ENCODE data around the gene CTSW.

The CTSW gene

GRCh38 chr11:65911682-65912568 lies 32.3 kb downstream of the CTSW start (continued):
- TF ChIP-seq, protein P1, sequence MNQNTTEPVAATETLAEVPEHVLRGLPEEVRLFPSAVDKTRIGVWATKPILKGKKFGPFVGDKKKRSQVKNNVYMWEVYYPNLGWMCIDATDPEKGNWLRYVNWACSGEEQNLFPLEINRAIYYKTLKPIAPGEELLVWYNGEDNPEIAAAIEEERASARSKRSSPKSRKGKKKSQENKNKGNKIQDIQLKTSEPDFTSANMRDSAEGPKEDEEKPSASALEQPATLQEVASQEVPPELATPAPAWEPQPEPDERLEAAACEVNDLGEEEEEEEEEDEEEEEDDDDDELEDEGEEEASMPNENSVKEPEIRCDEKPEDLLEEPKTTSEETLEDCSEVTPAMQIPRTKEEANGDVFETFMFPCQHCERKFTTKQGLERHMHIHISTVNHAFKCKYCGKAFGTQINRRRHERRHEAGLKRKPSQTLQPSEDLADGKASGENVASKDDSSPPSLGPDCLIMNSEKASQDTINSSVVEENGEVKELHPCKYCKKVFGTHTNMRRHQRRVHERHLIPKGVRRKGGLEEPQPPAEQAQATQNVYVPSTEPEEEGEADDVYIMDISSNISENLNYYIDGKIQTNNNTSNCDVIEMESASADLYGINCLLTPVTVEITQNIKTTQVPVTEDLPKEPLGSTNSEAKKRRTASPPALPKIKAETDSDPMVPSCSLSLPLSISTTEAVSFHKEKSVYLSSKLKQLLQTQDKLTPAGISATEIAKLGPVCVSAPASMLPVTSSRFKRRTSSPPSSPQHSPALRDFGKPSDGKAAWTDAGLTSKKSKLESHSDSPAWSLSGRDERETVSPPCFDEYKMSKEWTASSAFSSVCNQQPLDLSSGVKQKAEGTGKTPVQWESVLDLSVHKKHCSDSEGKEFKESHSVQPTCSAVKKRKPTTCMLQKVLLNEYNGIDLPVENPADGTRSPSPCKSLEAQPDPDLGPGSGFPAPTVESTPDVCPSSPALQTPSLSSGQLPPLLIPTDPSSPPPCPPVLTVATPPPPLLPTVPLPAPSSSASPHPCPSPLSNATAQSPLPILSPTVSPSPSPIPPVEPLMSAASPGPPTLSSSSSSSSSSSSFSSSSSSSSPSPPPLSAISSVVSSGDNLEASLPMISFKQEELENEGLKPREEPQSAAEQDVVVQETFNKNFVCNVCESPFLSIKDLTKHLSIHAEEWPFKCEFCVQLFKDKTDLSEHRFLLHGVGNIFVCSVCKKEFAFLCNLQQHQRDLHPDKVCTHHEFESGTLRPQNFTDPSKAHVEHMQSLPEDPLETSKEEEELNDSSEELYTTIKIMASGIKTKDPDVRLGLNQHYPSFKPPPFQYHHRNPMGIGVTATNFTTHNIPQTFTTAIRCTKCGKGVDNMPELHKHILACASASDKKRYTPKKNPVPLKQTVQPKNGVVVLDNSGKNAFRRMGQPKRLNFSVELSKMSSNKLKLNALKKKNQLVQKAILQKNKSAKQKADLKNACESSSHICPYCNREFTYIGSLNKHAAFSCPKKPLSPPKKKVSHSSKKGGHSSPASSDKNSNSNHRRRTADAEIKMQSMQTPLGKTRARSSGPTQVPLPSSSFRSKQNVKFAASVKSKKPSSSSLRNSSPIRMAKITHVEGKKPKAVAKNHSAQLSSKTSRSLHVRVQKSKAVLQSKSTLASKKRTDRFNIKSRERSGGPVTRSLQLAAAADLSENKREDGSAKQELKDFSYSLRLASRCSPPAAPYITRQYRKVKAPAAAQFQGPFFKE (tag by site-specific recombination; IDR thresholded peaks at IDR 0.05; ENCODE audit: borderline replicate concordance) = no peak
- TF ChIP-seq, protein P2, sequence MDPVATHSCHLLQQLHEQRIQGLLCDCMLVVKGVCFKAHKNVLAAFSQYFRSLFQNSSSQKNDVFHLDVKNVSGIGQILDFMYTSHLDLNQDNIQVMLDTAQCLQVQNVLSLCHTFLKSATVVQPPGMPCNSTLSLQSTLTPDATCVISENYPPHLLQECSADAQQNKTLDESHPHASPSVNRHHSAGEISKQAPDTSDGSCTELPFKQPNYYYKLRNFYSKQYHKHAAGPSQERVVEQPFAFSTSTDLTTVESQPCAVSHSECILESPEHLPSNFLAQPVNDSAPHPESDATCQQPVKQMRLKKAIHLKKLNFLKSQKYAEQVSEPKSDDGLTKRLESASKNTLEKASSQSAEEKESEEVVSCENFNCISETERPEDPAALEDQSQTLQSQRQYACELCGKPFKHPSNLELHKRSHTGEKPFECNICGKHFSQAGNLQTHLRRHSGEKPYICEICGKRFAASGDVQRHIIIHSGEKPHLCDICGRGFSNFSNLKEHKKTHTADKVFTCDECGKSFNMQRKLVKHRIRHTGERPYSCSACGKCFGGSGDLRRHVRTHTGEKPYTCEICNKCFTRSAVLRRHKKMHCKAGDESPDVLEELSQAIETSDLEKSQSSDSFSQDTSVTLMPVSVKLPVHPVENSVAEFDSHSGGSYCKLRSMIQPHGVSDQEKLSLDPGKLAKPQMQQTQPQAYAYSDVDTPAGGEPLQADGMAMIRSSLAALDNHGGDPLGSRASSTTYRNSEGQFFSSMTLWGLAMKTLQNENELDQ (tag by site-specific recombination; IDR thresholded peaks at IDR 0.05; ENCODE audit: low read depth) = no peak
- TF ChIP-seq ZNF600 (tag by site-specific recombination; IDR thresholded peaks at IDR 0.05) (peak; percentile 85), ZNF366 (tag by site-specific recombination; conservative IDR thresholded peaks at IDR 0.05) (peak; percentile 59), ZNF449 (tag by site-specific recombination; IDR thresholded peaks at IDR 0.05) (peak; percentile 57)

DNA sequence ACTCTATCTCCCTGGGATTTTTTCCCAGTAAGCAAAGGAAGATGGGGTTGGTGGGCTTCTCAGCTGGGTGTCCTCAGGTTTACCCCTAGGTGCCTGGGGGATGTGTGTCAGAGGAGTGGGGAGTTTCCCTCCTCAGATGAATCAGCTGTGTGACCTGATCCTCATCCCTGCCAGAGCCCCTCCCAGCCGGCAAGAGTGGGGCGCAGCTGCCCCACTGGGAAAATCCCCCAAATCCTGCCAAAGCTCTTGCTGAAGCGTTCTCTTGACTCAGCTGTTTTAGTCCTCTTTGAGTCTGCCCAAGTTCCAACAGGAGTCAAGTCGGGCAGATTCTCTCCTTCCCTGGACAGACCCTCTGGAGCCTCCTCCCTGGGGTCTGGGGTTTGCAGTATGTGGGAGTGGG lies 33.2 kb downstream of the CTSW start:
- no peaks in the 10 kb centered on the region; the same call in 1 of the 2 replicates for H3K4me1 ChIP-seq (ENCODE audit: control insufficient read depth, insufficient read depth, low read length)
- no peak overlapping the region for H3K27ac ChIP-seq (ENCODE audit: extremely low read depth, low read depth, low read length)
- H3K4me3 ChIP-seq (ENCODE audit: low read depth, low read length) = no peak overlapping the region
- CTCF ChIA-PET = interaction anchor here (0.6 to 11.8 kb wide), 4 partner anchors 11 to 344 kb away, joined by 3 to 189 read pairs (median 6); partner anchors contain the start of genes CCDC85B and FIBP
- H3K36me3 ChIP-seq (ENCODE audit: control insufficient read depth in 2 of 2, insufficient read depth in 1 of 2, low read length in 2 of 2) = no peaks in the 10 kb centered on the region
- no peaks in the 10 kb centered on the region for H3K9me3 ChIP-seq (ENCODE audit: control insufficient read depth, insufficient read depth, low read depth, low read length)
- POLR2A ChIA-PET = interaction anchor here (2.0 to 2.2 kb wide), 2 partner anchors 22 to 24 kb away, joined by 14 to 16 read pairs; partner anchors contain the start of genes CCDC85B and FIBP
- TF ChIP-seq ZNF670 (tag by site-specific recombination; IDR thresholded peaks at IDR 0.05; ENCODE audit: low read depth) = no peak
- no peak for TF ChIP-seq TCF7L2 (IDR thresholded peaks at IDR 0.05; ENCODE audit: borderline replicate concordance, low read depth, low read length)
- no peak for TF ChIP-seq ZNF785 (tag by site-specific recombination; IDR thresholded peaks at IDR 0.05)
- TF ChIP-seq SP3 (tag by site-specific recombination; IDR thresholded peaks at IDR 0.05) = no peak
- TF ChIP-seq GLIS1 (tag by site-specific recombination; IDR thresholded peaks at IDR 0.05) = no peak
- no peak for TF ChIP-seq ZXDB (tag by site-specific recombination; IDR thresholded peaks at IDR 0.05)
- TF ChIP-seq ZNF571 (tag by site-specific recombination; IDR thresholded peaks at IDR 0.05) = no peak
- TF ChIP-seq ZSCAN4 (tag by site-specific recombination; IDR thresholded peaks at IDR 0.05) = no peak
- TF ChIP-seq, protein P3, sequence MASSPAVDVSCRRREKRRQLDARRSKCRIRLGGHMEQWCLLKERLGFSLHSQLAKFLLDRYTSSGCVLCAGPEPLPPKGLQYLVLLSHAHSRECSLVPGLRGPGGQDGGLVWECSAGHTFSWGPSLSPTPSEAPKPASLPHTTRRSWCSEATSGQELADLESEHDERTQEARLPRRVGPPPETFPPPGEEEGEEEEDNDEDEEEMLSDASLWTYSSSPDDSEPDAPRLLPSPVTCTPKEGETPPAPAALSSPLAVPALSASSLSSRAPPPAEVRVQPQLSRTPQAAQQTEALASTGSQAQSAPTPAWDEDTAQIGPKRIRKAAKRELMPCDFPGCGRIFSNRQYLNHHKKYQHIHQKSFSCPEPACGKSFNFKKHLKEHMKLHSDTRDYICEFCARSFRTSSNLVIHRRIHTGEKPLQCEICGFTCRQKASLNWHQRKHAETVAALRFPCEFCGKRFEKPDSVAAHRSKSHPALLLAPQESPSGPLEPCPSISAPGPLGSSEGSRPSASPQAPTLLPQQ (tag by site-specific recombination; IDR thresholded peaks at IDR 0.05) = no peak
- TF ChIP-seq MYNN (tag by site-specific recombination; IDR thresholded peaks at IDR 0.05; ENCODE audit: borderline replicate concordance) = no peak
- TF ChIP-seq ZIC2 (tag by site-specific recombination; IDR thresholded peaks at IDR 0.05) = no peak
- TF ChIP-seq, protein P4, sequence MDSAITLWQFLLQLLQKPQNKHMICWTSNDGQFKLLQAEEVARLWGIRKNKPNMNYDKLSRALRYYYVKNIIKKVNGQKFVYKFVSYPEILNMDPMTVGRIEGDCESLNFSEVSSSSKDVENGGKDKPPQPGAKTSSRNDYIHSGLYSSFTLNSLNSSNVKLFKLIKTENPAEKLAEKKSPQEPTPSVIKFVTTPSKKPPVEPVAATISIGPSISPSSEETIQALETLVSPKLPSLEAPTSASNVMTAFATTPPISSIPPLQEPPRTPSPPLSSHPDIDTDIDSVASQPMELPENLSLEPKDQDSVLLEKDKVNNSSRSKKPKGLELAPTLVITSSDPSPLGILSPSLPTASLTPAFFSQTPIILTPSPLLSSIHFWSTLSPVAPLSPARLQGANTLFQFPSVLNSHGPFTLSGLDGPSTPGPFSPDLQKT (IDR thresholded peaks at IDR 0.05; ENCODE audit: borderline replicate concordance, low read depth, low read length) = no peak

Data from HEK293 (cell line).